ENCODE data around the gene SH3GLB1. TPM values are rescaled to one million over a fixed set of nuclear protein-coding genes. Genes with fewer than 3 reads are reported as not detected.
"Not testable (repeated sequence)": the region's sequence is repeated elsewhere in the genome, so short reads cannot be mapped to it uniquely, and the experiment has no call there.

The SH3GLB1 gene
- total and polyA plus RNA-seq, 7 donors, result 68.8 to 315 (median 158) TPM

DNA sequence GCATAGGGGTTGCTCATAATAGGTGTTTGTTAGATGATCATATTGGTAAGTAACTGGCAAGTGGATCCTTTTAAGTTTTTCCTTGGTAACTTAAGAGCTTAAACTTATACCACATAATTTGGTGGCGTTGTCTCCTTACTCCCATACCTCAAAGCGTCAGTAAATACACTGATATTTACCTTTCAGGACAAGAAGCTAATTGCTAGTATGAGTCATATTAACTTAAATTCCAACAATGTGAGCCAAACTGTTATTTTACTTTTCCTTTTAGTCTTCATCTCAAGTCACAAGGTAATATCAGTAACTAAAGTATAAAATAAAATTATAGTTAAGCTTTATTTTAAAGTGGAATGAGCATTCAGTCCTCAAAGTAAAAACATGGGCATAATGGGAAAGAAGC, 9.0 kb upstream of the SH3GLB1 start:
- TF ChIP-seq, protein P1, sequence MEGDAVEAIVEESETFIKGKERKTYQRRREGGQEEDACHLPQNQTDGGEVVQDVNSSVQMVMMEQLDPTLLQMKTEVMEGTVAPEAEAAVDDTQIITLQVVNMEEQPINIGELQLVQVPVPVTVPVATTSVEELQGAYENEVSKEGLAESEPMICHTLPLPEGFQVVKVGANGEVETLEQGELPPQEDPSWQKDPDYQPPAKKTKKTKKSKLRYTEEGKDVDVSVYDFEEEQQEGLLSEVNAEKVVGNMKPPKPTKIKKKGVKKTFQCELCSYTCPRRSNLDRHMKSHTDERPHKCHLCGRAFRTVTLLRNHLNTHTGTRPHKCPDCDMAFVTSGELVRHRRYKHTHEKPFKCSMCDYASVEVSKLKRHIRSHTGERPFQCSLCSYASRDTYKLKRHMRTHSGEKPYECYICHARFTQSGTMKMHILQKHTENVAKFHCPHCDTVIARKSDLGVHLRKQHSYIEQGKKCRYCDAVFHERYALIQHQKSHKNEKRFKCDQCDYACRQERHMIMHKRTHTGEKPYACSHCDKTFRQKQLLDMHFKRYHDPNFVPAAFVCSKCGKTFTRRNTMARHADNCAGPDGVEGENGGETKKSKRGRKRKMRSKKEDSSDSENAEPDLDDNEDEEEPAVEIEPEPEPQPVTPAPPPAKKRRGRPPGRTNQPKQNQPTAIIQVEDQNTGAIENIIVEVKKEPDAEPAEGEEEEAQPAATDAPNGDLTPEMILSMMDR (IDR thresholded peaks at IDR 0.05), result no peak
- Histone ChIP-seq H3K27ac (no peak overlapping the region), H3K36me3 (ENCODE audit: insufficient read depth in 1 of 2, low read depth in 1 of 2) (no peaks in the 10 kb centered on the region), H3K4me3 (no peak overlapping the region), H3K9me3 (no peaks in the 10 kb centered on the region), H3K4me1 (no peaks in the 10 kb centered on the region), H3K27me3 (ENCODE audit: insufficient read depth in 3 of 3, low read length in 2 of 3) (no peaks in the 10 kb centered on the region)
- DNase-seq (no peak), ATAC-seq (no peak)
- 93 to 94% (median 94%) methylated on average over 2 of the region's 2 CpGs for WGBS, 3 donors
- intact Hi-C loops (cut with DNase I), result loop anchor here in 1 of 2 donors (10.0 kb wide), 1 partner anchor 301 kb away; the partner anchor contains the start of gene ODF2L

DNA sequence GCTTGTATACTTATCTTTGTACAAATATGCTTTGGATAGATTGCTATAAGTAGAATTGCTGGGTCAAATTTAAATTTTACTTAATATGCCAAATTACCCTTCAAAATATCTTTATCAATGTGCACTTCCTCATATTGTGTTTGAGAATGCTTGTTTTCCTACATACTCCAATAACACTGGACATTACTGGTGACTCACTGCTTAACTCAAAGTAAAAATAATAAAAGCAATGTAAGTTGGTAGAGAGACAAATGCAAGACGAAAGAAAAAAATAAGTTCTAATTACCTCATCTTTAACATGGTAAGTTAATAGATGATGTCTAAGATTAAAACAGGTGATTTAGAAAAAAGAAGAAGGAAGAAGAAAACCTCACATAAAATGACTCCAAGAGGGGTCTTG, 7.9 kb upstream of the SH3GLB1 start:
- Histone ChIP-seq H3K27ac (no peak overlapping the region), H3K4me1 (no peaks in the 10 kb centered on the region), H3K9me3 (no peaks in the 10 kb centered on the region), H3K4me3 (no peak overlapping the region), H3K27me3 (ENCODE audit: insufficient read depth in 3 of 3, low read length in 2 of 3) (no peaks in the 10 kb centered on the region), H3K36me3 (ENCODE audit: insufficient read depth in 1 of 2, low read depth in 1 of 2) (no peaks in the 10 kb centered on the region)
- intact Hi-C loops (cut with DNase I), result loop anchor here in 1 of 2 donors (10.0 kb wide), 1 partner anchor 302 kb away; the partner anchor contains the start of gene ODF2L
- WGBS, 3 donors, result 77 to 85% (median 82%) methylated on average over 1 of the region's 1 CpG
- no peak for DNase-seq
- TF ChIP-seq, protein P1 (IDR thresholded peaks at IDR 0.05), result no peak
- no peak for ATAC-seq

GRCh38 chr1:86699186-86699585, 5.2 kb upstream of the SH3GLB1 start:
- intact Hi-C loops (cut with DNase I), result loop anchor here in 1 of 2 donors (10.0 kb wide), 1 partner anchor 304 kb away; the partner anchor contains the start of gene ODF2L
- no peak for DNase-seq
- H3K4me1 ChIP-seq, result peaks cover 7% of the 10 kb centered on the region
- H3K4me3 ChIP-seq, result no peak overlapping the region
- H3K27ac ChIP-seq, result no peak overlapping the region
- TF ChIP-seq, protein P1 (IDR thresholded peaks at IDR 0.05), result no peak
- WGBS, 3 donors, result 82 to 90% (median 88%) methylated on average over 2 of the region's 2 CpGs
- no peaks in the 10 kb centered on the region for H3K36me3 ChIP-seq (ENCODE audit: insufficient read depth in 1 of 2, low read depth in 1 of 2)
- no peak for ATAC-seq
- H3K9me3 ChIP-seq, result no peaks in the 10 kb centered on the region
- H3K27me3 ChIP-seq (ENCODE audit: insufficient read depth in 3 of 3, low read length in 2 of 3), result no peaks in the 10 kb centered on the region

- no peaks in the 10 kb centered on the region for H3K27me3 ChIP-seq (ENCODE audit: insufficient read depth in 3 of 3, low read length in 2 of 3)
- TF ChIP-seq, protein P1 (IDR thresholded peaks at IDR 0.05), result no peak
- peaks cover 7% of the 10 kb centered on the region for H3K4me1 ChIP-seq
- H3K27ac ChIP-seq, result no peak overlapping the region
- intact Hi-C loops (cut with DNase I), result loop anchor here in 1 of 2 donors (10.0 kb wide), 1 partner anchor 383 kb away; no protein-coding TSS in a partner anchor
- H3K9me3 ChIP-seq, result no peaks in the 10 kb centered on the region
- no peaks in the 10 kb centered on the region for H3K36me3 ChIP-seq (ENCODE audit: insufficient read depth in 1 of 2, low read depth in 1 of 2)
- no peak overlapping the region for H3K4me3 ChIP-seq
- ATAC-seq (no peak), DNase-seq (no peak)
- 54 to 65% (median 56%) methylated on average over 1 of the region's 1 CpG for WGBS, 3 donors
These were observed 2.6 kb upstream of the SH3GLB1 start for GRCh38 chr1:86701731-86702130.

GRCh38 chr1:86702954-86703494, 1.4 kb upstream of the SH3GLB1 start:
- 91 to 97% (median 94%) methylated on average over 5 of the region's 5 CpGs for WGBS, 3 donors

More at GRCh38 chr1:86702954-86703494, 1.4 kb upstream of the SH3GLB1 start:
- not testable (repeated sequence) for H3K9me3 ChIP-seq; H3K36me3 ChIP-seq (ENCODE audit: insufficient read depth in 1 of 2, low read depth in 1 of 2); H3K27me3 ChIP-seq (ENCODE audit: insufficient read depth in 3 of 3, low read length in 2 of 3); ATAC-seq; DNase-seq
- intact Hi-C loops (cut with DNase I), result loop anchor here in 1 of 2 donors (10.0 kb wide), 1 partner anchor 382 kb away; no protein-coding TSS in a partner anchor
- peaks cover 15% of the 10 kb centered on the region for H3K4me1 ChIP-seq
- peak overlapping the region; percentile 99 for H3K27ac ChIP-seq
- H3K4me3 ChIP-seq, result peak overlapping the region; percentile 93
